Measurements from ENCODE around the gene FOXO3. TPM values are rescaled to one million over a fixed set of nuclear protein-coding genes. Genes with fewer than 3 reads are reported as not detected.
"Not testable (repeated sequence)": the region's sequence is repeated elsewhere in the genome, so short reads cannot be mapped to it uniquely, and the experiment has no call there.

The FOXO3 gene
- total RNA-seq, 1 donor from 2014 or later, result 10.7 TPM

GRCh38 chr6:108682383-108683119, 121.8 kb downstream of the FOXO3 start:
- not testable (repeated sequence) for DNase-seq (ENCODE audit: low read depth in 2 of 2)

GRCh38 chr6:108683976-108684375, 123.3 kb downstream of the FOXO3 start:
- DNase-seq (ENCODE audit: low read depth in 2 of 2), result not testable (repeated sequence)

GRCh38 chr6:108684771-108685329, 124.1 kb downstream of the FOXO3 start:
- peak in 1 of 2 donors; percentile 49 for DNase-seq (ENCODE audit: low read depth in 2 of 2)

- no peak for DNase-seq (ENCODE audit: low read depth in 2 of 2)
These were observed 125.3 kb downstream of the FOXO3 start for GRCh38 chr6:108685970-108686369.

DNA sequence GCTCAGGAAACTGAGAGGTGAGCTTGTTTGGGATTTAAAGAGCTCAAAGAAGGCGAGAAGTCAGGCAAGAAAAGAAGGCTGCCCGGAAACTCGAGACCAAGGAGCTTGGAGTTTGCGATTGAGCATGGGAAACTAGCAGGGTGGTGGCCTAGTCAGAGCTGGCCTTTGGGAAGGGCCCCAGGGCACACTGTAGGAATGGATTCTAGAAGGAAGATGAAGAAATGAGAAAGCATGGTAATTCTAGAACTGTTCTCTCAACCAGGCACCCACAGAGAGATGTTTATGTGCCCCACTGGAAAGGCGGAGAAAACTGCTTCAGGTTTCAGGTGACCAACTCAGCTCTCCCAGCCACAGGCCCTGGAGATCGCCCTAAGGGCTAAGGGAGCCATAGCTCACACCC, 126.2 kb downstream of the FOXO3 start:
- DNase-seq (ENCODE audit: low read depth in 2 of 2), result no peak

- no peak for DNase-seq (ENCODE audit: low read depth in 2 of 2)
These were observed 127.2 kb downstream of the FOXO3 start for GRCh38 chr6:108687921-108688320.

DNA sequence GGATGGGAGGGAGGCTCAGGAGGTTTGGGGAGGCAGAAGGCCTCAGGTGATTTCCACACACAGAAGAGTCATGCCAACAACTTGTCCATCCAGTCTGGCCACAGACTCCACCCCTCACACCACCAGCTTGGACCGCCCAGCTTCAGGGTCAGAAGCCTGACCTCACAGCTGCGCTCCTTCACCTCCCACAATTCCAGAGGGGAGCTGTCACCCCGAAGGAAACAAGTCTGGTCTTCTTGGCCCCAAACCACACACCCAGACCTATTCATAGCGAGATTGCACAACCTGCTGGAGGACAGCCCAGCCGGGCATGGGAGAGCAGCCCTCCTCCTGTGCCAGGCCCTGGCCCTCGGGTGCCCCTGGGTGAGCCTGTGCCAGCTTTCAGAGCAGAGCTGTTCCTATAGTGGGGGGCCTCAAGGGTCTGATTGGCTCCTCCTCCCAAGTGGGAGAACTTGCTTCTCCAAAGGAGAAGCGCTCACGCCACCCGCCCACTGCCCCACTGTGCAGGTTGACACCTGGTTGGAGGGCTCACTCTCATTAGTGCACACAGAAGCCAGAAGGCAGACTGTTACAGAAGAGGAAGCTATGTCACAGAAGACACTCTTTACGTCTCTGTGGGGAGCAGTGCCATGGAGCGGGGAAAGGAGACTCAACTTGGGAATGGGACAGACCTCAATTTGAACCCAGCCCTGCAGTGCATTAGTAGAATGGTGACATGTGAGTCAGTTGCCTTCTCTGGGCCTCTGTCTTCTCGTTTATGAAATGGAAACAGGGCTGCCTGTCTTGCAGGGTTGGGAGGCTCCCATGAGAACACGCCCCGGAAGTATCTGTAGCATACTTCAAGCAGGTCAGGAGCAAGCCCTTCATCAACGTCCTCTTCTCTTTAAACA, 128.8 kb downstream of the FOXO3 start:
- no peak for DNase-seq (ENCODE audit: low read depth in 2 of 2)

DNA sequence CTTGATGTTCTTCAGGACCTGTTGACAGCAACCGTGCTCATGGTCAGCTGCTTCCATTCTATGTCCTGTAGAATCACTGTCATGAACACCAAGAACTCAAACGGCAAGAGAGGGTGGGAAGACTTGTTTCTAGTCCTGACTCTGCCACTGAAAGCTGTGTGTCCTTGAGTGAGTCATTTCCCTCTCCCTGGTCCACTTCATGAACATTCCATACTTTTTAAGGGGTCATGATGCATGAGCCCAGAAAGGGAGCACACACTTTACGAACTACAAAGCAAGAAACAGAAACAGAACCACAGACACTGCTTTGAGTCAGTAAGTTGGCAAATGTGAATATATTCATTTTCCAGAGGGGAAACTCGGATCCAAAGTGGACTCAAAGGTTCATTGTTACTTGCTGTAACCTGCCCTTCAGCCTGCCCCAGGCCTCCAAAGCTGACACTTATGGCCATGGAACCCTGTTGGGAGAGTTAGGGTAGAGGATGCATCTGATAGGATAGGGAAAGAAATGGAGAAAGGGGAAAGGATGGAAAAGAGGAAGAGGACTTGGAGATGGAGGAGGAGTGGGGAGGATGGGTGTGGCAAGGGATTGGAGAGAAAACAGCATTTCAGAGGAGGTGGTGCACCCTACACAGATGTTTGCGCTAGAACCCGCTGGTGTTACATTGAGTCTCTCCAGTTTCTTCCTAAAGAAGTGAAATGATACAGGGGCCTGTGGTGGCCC, 129.8 kb downstream of the FOXO3 start:
- no peak for DNase-seq (ENCODE audit: low read depth in 2 of 2)

- DNase-seq (ENCODE audit: low read depth in 2 of 2), result no peak
These were observed 132.9 kb downstream of the FOXO3 start for GRCh38 chr6:108693430-108694154.

GRCh38 chr6:108694816-108695215, 134.1 kb downstream of the FOXO3 start:
- no peak for DNase-seq (ENCODE audit: low read depth in 2 of 2)

DNA sequence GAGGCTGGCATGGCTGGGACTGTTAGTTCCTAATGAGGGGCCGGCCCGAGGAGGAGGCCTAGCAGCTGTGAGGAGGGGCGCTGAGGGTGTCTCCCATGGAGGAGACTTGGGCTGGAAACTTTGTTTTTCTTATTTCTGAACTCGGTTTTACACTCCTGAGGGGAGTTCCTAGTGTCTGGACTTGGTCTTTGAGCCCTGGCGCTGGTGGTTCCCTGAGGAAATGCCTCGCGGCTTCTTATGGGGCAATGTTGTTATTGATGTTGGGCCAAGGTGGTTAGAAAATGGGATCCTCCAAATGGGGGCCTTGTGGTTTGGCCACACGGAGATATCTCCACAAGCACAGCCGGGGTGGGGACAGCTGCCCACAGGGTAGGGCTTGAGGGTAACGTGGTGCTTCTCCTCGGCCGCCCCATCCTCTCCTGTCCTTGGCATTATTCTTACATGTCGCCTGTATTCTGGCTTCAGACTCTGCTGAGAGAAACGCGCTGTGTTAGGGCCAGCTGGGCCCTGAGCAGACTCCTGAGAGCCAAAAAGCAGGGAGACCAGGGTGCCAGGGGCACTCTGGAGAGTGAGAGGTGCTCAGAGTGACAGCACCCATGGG, 136.9 kb downstream of the FOXO3 start:
- no peak for DNase-seq (ENCODE audit: low read depth in 2 of 2)

DNA sequence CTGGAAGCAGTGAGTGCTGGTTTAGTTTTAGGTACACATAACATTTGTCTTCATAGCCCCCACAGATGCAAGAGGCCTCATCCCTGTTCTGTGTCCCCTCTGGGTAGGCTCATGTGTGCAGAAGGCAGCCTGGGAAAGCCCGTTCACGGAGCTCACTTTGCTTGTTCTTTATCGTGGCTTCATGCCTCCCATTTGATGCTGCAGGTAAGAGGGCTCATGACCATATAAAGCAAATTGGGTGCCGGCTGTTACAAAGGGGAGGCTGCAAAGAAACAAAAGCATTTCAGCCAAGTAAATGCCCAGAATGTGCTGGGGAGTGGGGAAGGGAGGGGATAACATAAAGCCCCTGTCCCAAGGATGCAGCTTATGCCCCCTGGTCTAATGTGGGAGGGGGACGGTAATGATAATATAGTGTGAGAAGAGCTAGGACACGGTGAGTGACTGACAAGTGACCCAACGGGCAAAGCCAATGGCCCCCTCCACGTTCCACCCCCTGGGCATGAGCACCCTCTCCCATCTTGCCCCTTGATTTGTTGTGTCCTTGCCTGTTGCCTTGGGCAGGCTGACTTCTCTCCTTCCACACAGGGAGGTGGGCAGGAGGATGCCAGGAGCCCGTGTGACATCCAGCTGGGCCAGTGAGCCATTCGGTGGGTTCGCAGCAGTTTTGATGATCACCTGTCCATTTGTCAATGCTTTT, 138.0 kb downstream of the FOXO3 start:
- no peak for DNase-seq (ENCODE audit: low read depth in 2 of 2)

DNA sequence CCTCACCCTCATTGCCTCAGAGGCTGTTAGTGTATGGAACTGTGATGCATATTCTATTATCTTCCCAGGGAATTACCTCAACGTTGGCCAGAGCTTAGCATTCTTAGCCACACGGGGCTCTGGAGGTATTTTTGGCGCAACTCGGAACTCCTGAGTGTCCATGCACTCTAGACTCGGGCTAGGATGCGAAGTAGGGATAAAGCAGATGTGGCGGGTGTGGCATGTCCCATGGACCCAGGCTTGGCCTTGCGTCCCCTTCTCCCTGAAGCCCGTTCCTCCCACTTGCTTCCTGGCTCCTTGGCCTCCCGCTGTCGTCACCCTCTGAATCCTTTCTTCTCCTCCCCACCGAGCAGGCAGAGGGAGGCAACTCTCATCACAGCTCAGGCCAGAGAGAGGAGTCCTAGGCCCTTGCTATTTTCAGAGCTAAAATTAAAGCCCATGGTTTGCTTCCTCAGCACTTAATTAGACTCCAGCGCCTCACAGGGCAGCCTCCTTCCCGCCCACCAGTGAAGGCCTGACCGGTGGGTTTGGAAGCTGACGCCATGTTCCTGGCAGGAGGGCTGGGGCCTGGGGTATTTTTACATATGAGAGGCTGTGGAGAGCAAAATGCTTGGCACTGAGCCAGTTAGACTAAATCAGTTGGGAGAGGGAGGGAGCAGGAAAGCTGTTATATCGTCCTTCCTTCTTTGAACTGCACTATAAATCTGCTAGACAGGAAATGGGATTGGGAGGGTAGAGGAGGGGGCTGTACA, 138.7 kb downstream of the FOXO3 start:
- DNase-seq (ENCODE audit: low read depth in 2 of 2), result peak in 1 of 2 donors; percentile 12

DNA sequence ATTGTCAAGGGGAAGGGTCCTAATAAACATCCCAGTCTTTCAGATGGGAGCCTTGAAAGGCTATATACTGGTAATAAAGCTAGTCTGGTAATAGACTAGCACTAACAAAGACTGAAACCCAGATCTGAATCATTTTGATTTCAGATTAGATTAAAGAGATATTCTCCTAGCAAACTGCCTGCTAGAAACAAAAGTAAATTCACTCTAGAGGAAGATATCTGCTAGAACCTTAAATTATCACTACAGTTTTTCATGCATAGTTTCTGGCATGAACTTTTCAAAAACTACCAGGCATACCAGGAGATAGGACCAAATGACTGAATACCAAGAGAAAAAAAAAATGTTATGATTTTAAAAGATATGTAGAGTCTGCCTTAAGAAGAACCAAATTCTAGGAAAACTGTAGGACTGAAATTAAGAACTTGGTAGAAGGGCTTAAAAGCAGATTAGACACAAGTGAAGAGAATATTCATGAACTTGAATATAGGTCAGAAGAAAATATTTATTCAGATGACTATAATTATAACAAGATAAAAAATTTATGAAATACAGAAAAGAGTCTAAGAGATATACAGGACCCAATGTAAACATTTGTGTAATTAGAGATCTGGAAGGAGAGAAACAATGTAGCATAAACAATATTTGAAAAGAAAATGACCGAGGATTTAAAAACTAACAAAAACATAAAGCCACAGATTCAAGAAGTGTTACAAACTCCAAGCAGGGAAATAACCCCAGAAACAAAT, 141.6 kb downstream of the FOXO3 start:
- no peak for DNase-seq (ENCODE audit: low read depth in 2 of 2)

DNA sequence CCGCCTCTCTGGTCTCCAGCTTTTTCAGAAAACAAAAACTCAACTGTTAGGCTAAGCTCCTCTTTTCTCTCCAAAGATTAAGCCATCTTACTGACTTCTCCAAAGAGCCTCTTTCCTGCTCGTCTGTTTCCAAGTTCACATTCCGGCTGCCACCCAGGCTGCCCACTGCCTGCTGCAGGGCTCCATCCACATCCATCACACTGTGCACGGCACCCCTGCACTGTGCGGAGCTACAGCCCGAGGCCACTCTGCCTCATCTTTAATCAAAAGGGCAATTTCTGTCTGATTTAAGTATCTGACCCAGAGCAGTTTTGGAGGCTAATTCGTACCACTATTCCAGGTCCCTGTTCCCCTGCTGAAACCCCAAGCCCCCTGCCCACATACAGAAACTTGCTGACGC, 145.9 kb downstream of the FOXO3 start:
- no peak for DNase-seq (ENCODE audit: low read depth in 2 of 2)

DNA sequence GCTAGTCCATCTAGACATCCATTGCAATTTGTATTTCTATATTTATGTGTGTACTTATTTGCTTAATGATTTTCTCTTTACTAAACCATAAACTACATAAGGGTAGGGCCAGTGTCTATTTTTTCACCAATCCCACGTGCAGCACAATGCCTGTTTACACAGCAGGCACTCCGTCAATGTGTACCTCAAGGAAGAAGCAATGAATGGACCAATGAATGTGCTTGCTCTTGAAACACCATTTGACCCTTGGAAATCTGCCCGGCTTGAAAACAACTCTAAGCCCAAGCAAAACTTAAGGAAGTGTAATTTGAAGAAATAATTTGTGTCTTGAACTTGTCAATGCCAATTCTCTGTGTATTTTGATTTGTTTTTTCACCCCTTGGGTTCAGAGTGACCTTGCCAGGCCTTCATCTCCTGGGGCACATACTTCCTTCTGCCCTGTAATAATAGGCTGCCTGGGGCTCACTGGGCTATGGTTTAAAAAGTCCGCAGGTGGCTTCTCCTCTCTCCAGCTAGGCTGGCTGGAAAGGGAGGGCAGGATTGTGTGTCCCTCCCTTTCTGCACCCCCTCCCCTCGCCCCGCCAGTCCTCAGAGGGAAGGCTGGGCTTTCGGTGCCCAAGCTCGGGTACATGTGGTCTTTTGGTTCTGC, 146.7 kb downstream of the FOXO3 start:
- DNase-seq (ENCODE audit: low read depth in 2 of 2), result peak in 1 of 2 donors; percentile 57

- DNase-seq (ENCODE audit: low read depth in 2 of 2), result no peak
These were observed 149.3 kb downstream of the FOXO3 start for GRCh38 chr6:108710030-108710429.

GRCh38 chr6:108710551-108710950, 149.8 kb downstream of the FOXO3 start:
- no peak for DNase-seq (ENCODE audit: low read depth in 2 of 2)
